SH-SY5Y (cell line): Measurements from ENCODE around the gene PHYHD1.

ENCODE experiments used
- GATA2 ChIP-seq: IDR thresholded peaks from 2 replicates; pipeline ENCODE4 v1.6.1; 2011; ENCODE audit warnings: mild to moderate bottlenecking, low read depth, low read length
- GATA3 ChIP-seq: IDR thresholded peaks from 2 replicates; pipeline ENCODE4 v1.6.1; 2011; ENCODE audit warnings: low read depth, mild to moderate bottlenecking, low read length, moderate library complexity

DNA sequence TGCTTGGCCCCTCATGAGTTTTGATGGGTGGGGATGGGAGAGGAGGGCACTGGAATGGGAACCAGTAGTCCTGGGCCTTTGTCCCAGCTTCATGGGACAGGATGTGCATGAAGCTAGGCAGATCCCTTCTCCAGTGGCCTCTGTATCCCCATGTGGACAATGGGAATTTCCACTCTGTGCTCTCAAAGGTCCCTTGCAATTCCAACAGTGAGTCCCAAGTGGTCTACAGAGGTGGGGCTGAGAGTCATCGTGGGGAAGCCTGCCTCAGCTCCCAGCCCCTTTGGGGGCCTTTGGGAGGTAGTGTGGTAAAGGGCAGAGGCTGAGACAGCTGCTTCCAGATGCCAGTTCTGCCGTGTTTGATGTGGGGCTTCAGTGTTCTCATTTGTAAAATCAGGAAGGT lies 1.9 kb upstream of the PHYHD1 start:
- TF ChIP-seq GATA2 (no peak), GATA3 (no peak)
